Endothelial cell of umbilical vein (primary cell): ENCODE data around the gene FTH1. TPM values are rescaled to one million over a fixed set of nuclear protein-coding genes. Genes with fewer than 3 reads are reported as not detected.

Source experiments
- BruUV-seq: library from RNA; stranded (reverse); fragments of 400-500 nt; replicated peaks from 2 replicates; lab custom pipeline; 2021; lab: Mats Ljungman, UMichigan
- CTCF ChIA-PET: fragments of 300-600, 350-600 bp; sonication (Branson Sonifier 250); formaldehyde crosslinking; loops from one replicate; lab custom pipeline; 2021; ENCODE audit warnings: antibody characterized with exemption, inconsistent platforms; lab: Charles Lee
- POLR2A ChIA-PET: fragments of 300-600, 350-600 bp; sonication (Branson Sonifier 250); formaldehyde crosslinking; loops from one replicate; lab custom pipeline; 2021; ENCODE audit warnings: antibody characterized with exemption, inconsistent platforms; lab: Charles Lee
- DNase-seq: peaks from one replicate; pipeline ENCODE4 v3.0.0-alpha.2; 2011; ENCODE audit warnings: low read depth, low spot score
- FAIRE-seq: peaks from 2 replicates; lab custom pipeline; 2011; peaks lifted over from hg19 to GRCh38; lab: Jason Lieb, UNC
- H2AFZ ChIP-seq: 2 replicates; pipeline ENCODE4 v1.6.0; 2012; ENCODE audit warnings: low read depth, low read length, control low read depth, inconsistent platforms
- H3K27ac ChIP-seq: 2 replicates; pipeline ENCODE4 v1.5.1; 2011; ENCODE audit warnings: low read depth, mild to moderate bottlenecking, control low read depth, low read length, moderate library complexity; ENCODE audit not compliant: insufficient read depth
- H3K27me3 ChIP-seq, 2 experiments: 2 replicates each; pipeline versions ENCODE4 v1.6.0 to v1.6.1; 2011; ENCODE audit warnings: low read length in 2 of 2, mixed read lengths in 1 of 2; ENCODE audit not compliant: control insufficient read depth in 2 of 2, insufficient read depth in 2 of 2
- H3K36me3 ChIP-seq, 2 experiments: 2 replicates in 1 of 2; 3 replicates in 1 of 2; pipeline ENCODE4 v1.5.1; 2011; ENCODE audit warnings: low read length in 2 of 2, mild to moderate bottlenecking in 1 of 2, moderate library complexity in 1 of 2; ENCODE audit not compliant: control insufficient read depth in 2 of 2, insufficient read depth in 2 of 2; ENCODE audit errors: extremely low read depth in 1 of 2
- H3K4me1 ChIP-seq: 3 replicates; pipeline ENCODE4 v1.5.1; 2011; ENCODE audit warnings: mild to moderate bottlenecking, low read length; ENCODE audit not compliant: control insufficient read depth, insufficient read depth; ENCODE audit errors: extremely low read depth
- H3K4me2 ChIP-seq: 2 replicates; pipeline ENCODE4 v1.6.1; 2011; ENCODE audit warnings: low read length, control low read depth, mixed read lengths; ENCODE audit not compliant: insufficient read depth
- H3K4me3 ChIP-seq, 3 experiments: fragments of 200-600 bp in 1 of 3; sonication (generic), shearing (Covaris generic) in 1 of 3; replicated peaks in 1 of 3; 2 replicates each; pipeline ENCODE4 v1.5.1; 2011 to 2016; ENCODE audit warnings: control low read depth in 3 of 3, low read length in 3 of 3, mild to moderate bottlenecking in 2 of 3, inconsistent platforms in 1 of 3, low read depth in 1 of 3, moderate library complexity in 1 of 3; ENCODE audit not compliant: insufficient read depth in 1 of 3
- H3K79me2 ChIP-seq: 2 replicates; pipeline ENCODE4 v1.6.0; 2012; ENCODE audit warnings: low read length, inconsistent platforms; ENCODE audit not compliant: control insufficient read depth, insufficient read depth
- H3K9ac ChIP-seq: replicated peaks from 2 replicates; pipeline ENCODE3; 2011; ENCODE audit warnings: low read length, control low read depth; ENCODE audit not compliant: insufficient read depth; ENCODE audit errors: extremely low read depth
- H3K9me1 ChIP-seq: replicated peaks from 3 replicates; pipeline ENCODE4 v1.6.0; 2011; ENCODE audit warnings: mild to moderate bottlenecking, low read length; ENCODE audit not compliant: control insufficient read depth, insufficient read depth; ENCODE audit errors: extremely low read depth
- H3K9me3 ChIP-seq: replicated peaks from 2 replicates; pipeline ENCODE4 v1.5.1; 2012; ENCODE audit warnings: low read length, inconsistent platforms; ENCODE audit not compliant: control insufficient read depth, insufficient read depth
- H4K20me1 ChIP-seq: replicated peaks from 2 replicates; pipeline ENCODE3; 2011; ENCODE audit warnings: mild to moderate bottlenecking, low read length; ENCODE audit not compliant: control insufficient read depth, insufficient read depth; ENCODE audit errors: extremely low read depth
- EZH2 ChIP-seq: IDR thresholded peaks from 2 replicates; pipeline ENCODE4 v1.6.1; 2012; ENCODE audit warnings: borderline replicate concordance, low read depth, mild to moderate bottlenecking, moderate library complexity, low read length, inconsistent platforms; ENCODE audit not compliant: severe bottlenecking
- FOS ChIP-seq: IDR thresholded peaks from 2 replicates; pipeline ENCODE4 v1.6.1; 2011; ENCODE audit warnings: mild to moderate bottlenecking, low read length, moderate library complexity, borderline replicate concordance; ENCODE audit not compliant: insufficient read depth
- GATA2 ChIP-seq: IDR thresholded peaks from 2 replicates; pipeline ENCODE4 v1.7.0; 2011; ENCODE audit warnings: low read depth, mild to moderate bottlenecking, moderate library complexity, mixed read lengths, low read length; ENCODE audit not compliant: insufficient read length, insufficient read depth
- JUN ChIP-seq: IDR thresholded peaks from 2 replicates; pipeline ENCODE4 v1.6.1; 2011; ENCODE audit warnings: borderline replicate concordance, low read depth; ENCODE audit not compliant: insufficient read length, insufficient read depth
- MAX ChIP-seq: IDR thresholded peaks from 2 replicates; pipeline ENCODE4 v1.6.1; 2011; ENCODE audit not compliant: insufficient read depth, insufficient read length
- MYC ChIP-seq: IDR thresholded peaks from one replicate; pipeline ENCODE4 v1.6.1; 2011; ENCODE audit warnings: mild to moderate bottlenecking, low read depth, low read length
- POLR2A ChIP-seq: IDR thresholded peaks from 2 replicates; pipeline ENCODE4 v1.6.1; 2012; ENCODE audit warnings: low read depth, mild to moderate bottlenecking, control low read depth, low read length
- POLR2AphosphoS5 ChIP-seq: IDR thresholded peaks from 2 replicates; pipeline ENCODE4 v1.6.1; 2012; ENCODE audit warnings: low read depth, mild to moderate bottlenecking, control low read depth, low read length, moderate library complexity; ENCODE audit not compliant: insufficient read depth
- dilution Hi-C: fragments of 300-500 bp; cut with MboI; formaldehyde crosslinking; loops from one replicate; pipeline ENCODE4 v1.15.0; 2019; ENCODE audit warnings: low sequenced_read_pairs; ENCODE audit not compliant: extremely low pct_ligation_motif_present
- intact Hi-C: fragments of 100-400 bp; cut with micrococcal nuclease; formaldehyde crosslinking; loops from one replicate; pipeline ENCODE4 v1.10.0; 2022
- polyA plus RNA-seq, 4 experiments: library from polyadenylated mRNA; depleted of rRNA in 3 of 4; stranded (reverse) in 3 of 4; unstranded in 1 of 4; fragments of >200 nt; gene quantifications; 2 replicates each; pipeline versions ENCODE4 v1.2.1 to v1.2.3, GENCODE V29; 2011 to 2012; ENCODE audit warnings: missing spikeins in 1 of 4
- total RNA-seq: library from RNA; stranded (reverse); gene quantifications from 2 replicates; pipeline ENCODE4 v1.2.3, GENCODE V29; 2021
- TF ChIP-seq, protein P1 (sequence below), 2 donors: IDR thresholded peaks; 1 replicate in 1 of 2; 2 replicates in 1 of 2; pipeline ENCODE4 v1.5.1; 2011; ENCODE audit warnings: low read length in 2 of 2, mild to moderate bottlenecking in 2 of 2, moderate library complexity in 2 of 2, control low read depth in 1 of 2, inconsistent platforms in 1 of 2, low read depth in 1 of 2; ENCODE audit not compliant: insufficient read depth in 1 of 2; ENCODE audit errors: extremely low read depth in 1 of 2

The FTH1 gene
- total and polyA plus RNA-seq, 2 donors (not counting 3 experiments of a cell fraction or from before 2014, with no cell fraction given) = 1,177 to 2,501 TPM

GRCh38 chr11:61960532-61960931 is 6.9 kb downstream of the FTH1 start:
- no TSS peak for BruUV-seq
- dilution Hi-C loops (no loop called here), intact Hi-C loops (no loop called here)
- TF ChIP-seq FOS (no peak), GATA2 (no peak), MAX (no peak), POLR2AphosphoS5 (no peak), MYC (no peak), JUN (no peak), EZH2 (no peak), POLR2A (no peak)
- TF ChIP-seq, protein P1, sequence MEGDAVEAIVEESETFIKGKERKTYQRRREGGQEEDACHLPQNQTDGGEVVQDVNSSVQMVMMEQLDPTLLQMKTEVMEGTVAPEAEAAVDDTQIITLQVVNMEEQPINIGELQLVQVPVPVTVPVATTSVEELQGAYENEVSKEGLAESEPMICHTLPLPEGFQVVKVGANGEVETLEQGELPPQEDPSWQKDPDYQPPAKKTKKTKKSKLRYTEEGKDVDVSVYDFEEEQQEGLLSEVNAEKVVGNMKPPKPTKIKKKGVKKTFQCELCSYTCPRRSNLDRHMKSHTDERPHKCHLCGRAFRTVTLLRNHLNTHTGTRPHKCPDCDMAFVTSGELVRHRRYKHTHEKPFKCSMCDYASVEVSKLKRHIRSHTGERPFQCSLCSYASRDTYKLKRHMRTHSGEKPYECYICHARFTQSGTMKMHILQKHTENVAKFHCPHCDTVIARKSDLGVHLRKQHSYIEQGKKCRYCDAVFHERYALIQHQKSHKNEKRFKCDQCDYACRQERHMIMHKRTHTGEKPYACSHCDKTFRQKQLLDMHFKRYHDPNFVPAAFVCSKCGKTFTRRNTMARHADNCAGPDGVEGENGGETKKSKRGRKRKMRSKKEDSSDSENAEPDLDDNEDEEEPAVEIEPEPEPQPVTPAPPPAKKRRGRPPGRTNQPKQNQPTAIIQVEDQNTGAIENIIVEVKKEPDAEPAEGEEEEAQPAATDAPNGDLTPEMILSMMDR (IDR thresholded peaks at IDR 0.05; ENCODE audit: extremely low read depth in 1 of 2, insufficient read depth in 1 of 2, low read depth in 1 of 2, low read length in 2 of 2) = no peak
- no peak for FAIRE-seq
- Histone ChIP-seq H3K36me3 (peaks cover 13% of the 10 kb centered on the region in 2 experiments), H3K27me3 (peaks cover 3 to 5% of the 10 kb centered on the region in 2 experiments), H3K4me2 (no peak overlapping the region), H4K20me1 (no peaks in the 10 kb centered on the region), H3K9me1 (no peaks in the 10 kb centered on the region), H3K4me3 (no peak overlapping the region), H3K27ac (no peak overlapping the region), H3K9me3 (no peaks in the 10 kb centered on the region), H2AFZ (no peak overlapping the region), H3K79me2 (peaks cover 9% of the 10 kb centered on the region), H3K4me1 (peaks cover 24% of the 10 kb centered on the region), H3K9ac (no peak overlapping the region)
- POLR2A ChIA-PET = interaction anchor here (0.6 kb wide), 1 partner anchor 29 kb away, joined by 3 read pairs; no protein-coding TSS in a partner anchor
- CTCF ChIA-PET = interaction anchor here (0.7 to 11.1 kb wide), 6 partner anchors 63 to 163 kb away, joined by 3 to 147 read pairs (median 8); no protein-coding TSS in a partner anchor
- DNase-seq = no peak
